ENCODE results near the gene RUBCNL.

DNA sequence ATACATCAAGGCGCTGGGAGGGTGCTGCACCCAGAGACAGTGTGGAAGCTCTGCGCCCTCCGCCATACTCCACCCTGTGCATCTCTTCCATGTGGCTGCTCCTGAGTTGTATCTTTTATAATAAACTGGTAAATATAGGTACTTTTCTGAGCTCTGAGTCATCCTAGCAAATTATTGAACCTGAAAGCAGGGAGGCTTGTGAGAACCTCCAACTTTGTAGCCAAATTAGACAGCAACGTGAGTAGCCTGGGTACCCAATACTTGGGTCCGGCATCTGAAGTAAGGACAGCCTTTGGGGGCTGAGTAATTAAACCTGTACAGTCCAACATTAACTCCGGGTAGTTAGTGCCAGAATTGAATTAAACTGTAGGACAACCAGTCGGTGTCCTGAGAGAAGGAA is 57.4 kb downstream of the RUBCNL start:
- no peak for TF ChIP-seq POLR2A (IDR thresholded peaks at IDR 0.05; ENCODE audit: low read depth, low read length)
- TF ChIP-seq POLR2AphosphoS5 (IDR thresholded peaks at IDR 0.05; ENCODE audit: low read depth, low read length): no peak

Data from GM12891 (cell line).